Smooth muscle cell (in vitro differentiated cells): ENCODE measurements around the gene FGD4. TPM values are rescaled to one million over a fixed set of nuclear protein-coding genes. Genes with fewer than 3 reads are reported as not detected.

Source experiments
- DNase-seq: peaks from one replicate; lab custom pipeline; 2025; ENCODE audit not compliant: unreplicated experiment; lab: John Stamatoyannopoulos, UW
- H2AFZ ChIP-seq: fragments of 200-600 bp; sonication (generic); 2 replicates; pipeline ENCODE4 v1.6.0; 2016; ENCODE audit warnings: antibody characterized with exemption, low read depth, mild to moderate bottlenecking
- H3F3A ChIP-seq: fragments of 200-600 bp; sonication (generic); 2 replicates; pipeline ENCODE4 v1.6.0; 2017; ENCODE audit warnings: antibody characterized with exemption, low read depth
- H3K27ac ChIP-seq: fragments of 200-600 bp; sonication (generic); 2 replicates; pipeline ENCODE4 v1.5.1; 2016; ENCODE audit warnings: low read depth, mild to moderate bottlenecking
- H3K27me3 ChIP-seq: fragments of 200-600 bp; sonication (generic); 2 replicates; pipeline ENCODE4 v1.6.1; 2016; ENCODE audit warnings: low read depth, mild to moderate bottlenecking
- H3K36me3 ChIP-seq: fragments of 200-600 bp; sonication (generic); 2 replicates; pipeline ENCODE4 v1.5.1; 2016; ENCODE audit warnings: low read depth
- H3K4me1 ChIP-seq: fragments of 200-600 bp; sonication (generic); 2 replicates; pipeline ENCODE4 v1.5.1; 2016; ENCODE audit warnings: low read depth
- H3K4me2 ChIP-seq: fragments of 200-600 bp; sonication (generic); 2 replicates; pipeline ENCODE4 v1.6.0; 2016; ENCODE audit warnings: mild to moderate bottlenecking
- H3K4me3 ChIP-seq: fragments of 200-600 bp; sonication (generic); 2 replicates; pipeline ENCODE4 v1.5.1; 2016; ENCODE audit warnings: mild to moderate bottlenecking
- H3K79me2 ChIP-seq: fragments of 200-600 bp; sonication (generic); 2 replicates; pipeline ENCODE4 v1.6.0; 2016; ENCODE audit warnings: low read depth, mild to moderate bottlenecking
- H3K9ac ChIP-seq: fragments of 200-600 bp; sonication (generic); 2 replicates; pipeline ENCODE4 v1.6.0; 2016; ENCODE audit warnings: low read depth
- H3K9me3 ChIP-seq: fragments of 200-600 bp; sonication (generic); replicated peaks from 2 replicates; pipeline ENCODE4 v1.5.1; 2016; ENCODE audit warnings: low read depth
- H4K20me1 ChIP-seq: fragments of 200-600 bp; sonication (generic); 2 replicates; pipeline ENCODE4 v1.6.0; 2016; ENCODE audit warnings: low read depth
- WGBS: methylation state at CpG from one replicate; pipeline ENCODE4 v1.1.7; 2016; ENCODE audit warnings: low lambda C conversion rate; 5-methylcytosine and 5-hydroxymethylcytosine counted together
- polyA plus RNA-seq: library from polyadenylated mRNA; unstranded; fragments of >200 nt; fragmentation: Nextera tagmentation; extraction: Ambion mirVana; gene quantifications from 2 replicates; pipeline ENCODE4 v1.2.1, GENCODE V29; 2016
- total RNA-seq: library from RNA; depleted of rRNA; stranded (reverse); fragments of >200 nt; gene quantifications from 2 replicates; pipeline ENCODE4 v1.2.3, GENCODE V29; 2014
- TF ChIP-seq, protein P1 (sequence below): fragments of 200-600 bp; sonication (generic); IDR thresholded peaks from 2 replicates; pipeline ENCODE4 v1.5.1; 2017; ENCODE audit warnings: borderline replicate concordance, mild to moderate bottlenecking, antibody characterized with exemption; ENCODE audit not compliant: insufficient read depth, poor library complexity, severe bottlenecking

FGD4 gene
- total and polyA plus RNA-seq, 2 experiments from 2014 or later = 0.42 to 5.8 TPM

DNA sequence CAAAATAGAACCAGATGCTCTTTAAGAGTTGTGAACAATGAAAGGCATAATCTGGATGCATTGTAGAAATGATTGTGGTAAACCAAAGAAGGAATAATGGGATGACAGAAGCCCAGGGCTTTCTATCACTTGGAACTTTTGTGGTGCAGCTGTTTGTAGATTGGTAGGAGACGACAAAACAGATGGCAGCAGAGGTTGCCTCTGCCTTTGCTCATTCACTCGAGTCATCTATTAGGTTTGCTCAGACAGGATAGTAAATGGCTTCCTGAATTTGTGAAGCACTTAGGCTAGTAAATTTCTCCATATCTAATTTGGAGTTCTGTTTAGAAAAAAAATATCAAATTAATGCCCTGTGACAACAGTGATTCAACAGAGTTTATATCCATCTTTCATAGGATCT, 78.4 kb downstream of the FGD4 start:
- no peaks in the 10 kb centered on the region for H3F3A ChIP-seq
- H3K27ac ChIP-seq = no peak overlapping the region
- H3K36me3 ChIP-seq = no peaks in the 10 kb centered on the region
- no peak for DNase-seq
- H3K4me3 ChIP-seq = no peak overlapping the region
- H4K20me1 ChIP-seq = no peaks in the 10 kb centered on the region
- H3K9me3 ChIP-seq = no peaks in the 10 kb centered on the region
- no peak overlapping the region for H3K4me2 ChIP-seq
- no peak overlapping the region for H3K9ac ChIP-seq
- WGBS = 19% methylated on average over 2 of the region's 2 CpGs
- TF ChIP-seq, protein P1, sequence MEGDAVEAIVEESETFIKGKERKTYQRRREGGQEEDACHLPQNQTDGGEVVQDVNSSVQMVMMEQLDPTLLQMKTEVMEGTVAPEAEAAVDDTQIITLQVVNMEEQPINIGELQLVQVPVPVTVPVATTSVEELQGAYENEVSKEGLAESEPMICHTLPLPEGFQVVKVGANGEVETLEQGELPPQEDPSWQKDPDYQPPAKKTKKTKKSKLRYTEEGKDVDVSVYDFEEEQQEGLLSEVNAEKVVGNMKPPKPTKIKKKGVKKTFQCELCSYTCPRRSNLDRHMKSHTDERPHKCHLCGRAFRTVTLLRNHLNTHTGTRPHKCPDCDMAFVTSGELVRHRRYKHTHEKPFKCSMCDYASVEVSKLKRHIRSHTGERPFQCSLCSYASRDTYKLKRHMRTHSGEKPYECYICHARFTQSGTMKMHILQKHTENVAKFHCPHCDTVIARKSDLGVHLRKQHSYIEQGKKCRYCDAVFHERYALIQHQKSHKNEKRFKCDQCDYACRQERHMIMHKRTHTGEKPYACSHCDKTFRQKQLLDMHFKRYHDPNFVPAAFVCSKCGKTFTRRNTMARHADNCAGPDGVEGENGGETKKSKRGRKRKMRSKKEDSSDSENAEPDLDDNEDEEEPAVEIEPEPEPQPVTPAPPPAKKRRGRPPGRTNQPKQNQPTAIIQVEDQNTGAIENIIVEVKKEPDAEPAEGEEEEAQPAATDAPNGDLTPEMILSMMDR = no peak
- H3K27me3 ChIP-seq = no peaks in the 10 kb centered on the region
- no peaks in the 10 kb centered on the region for H3K79me2 ChIP-seq
- no peaks in the 10 kb centered on the region for H3K4me1 ChIP-seq
- no peak overlapping the region for H2AFZ ChIP-seq

DNA sequence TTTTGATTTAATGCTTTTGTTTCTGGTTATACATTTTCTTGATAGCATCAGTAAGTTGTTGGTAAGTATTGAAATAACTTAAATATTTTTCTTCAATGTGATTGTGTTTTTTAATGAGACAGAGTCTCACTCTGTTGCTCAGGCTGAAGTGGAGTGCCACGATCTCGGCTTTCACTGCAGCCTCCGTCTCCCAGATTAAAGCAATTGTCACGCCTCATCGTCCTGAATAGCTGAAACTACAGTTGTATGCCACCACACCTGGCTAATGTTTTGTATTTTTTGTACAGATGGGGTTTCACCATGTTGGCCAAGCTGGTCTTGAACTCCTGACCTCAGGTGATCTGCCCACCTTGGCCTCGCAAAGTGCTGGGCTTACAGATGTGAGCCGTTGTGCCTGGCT, 78.8 kb downstream of the FGD4 start:
- no peaks in the 10 kb centered on the region for H4K20me1 ChIP-seq
- H3K9me3 ChIP-seq = no peaks in the 10 kb centered on the region
- no peak overlapping the region for H3K4me3 ChIP-seq
- DNase-seq = no peak
- WGBS = 95% methylated on average over 7 of the region's 7 CpGs
- TF ChIP-seq, protein P1 = no peak
- H3K4me1 ChIP-seq = no peaks in the 10 kb centered on the region
- no peak overlapping the region for H3K4me2 ChIP-seq
- no peak overlapping the region for H3K27ac ChIP-seq
- no peaks in the 10 kb centered on the region for H3K27me3 ChIP-seq
- no peak overlapping the region for H2AFZ ChIP-seq
- no peaks in the 10 kb centered on the region for H3F3A ChIP-seq
- no peaks in the 10 kb centered on the region for H3K36me3 ChIP-seq
- no peaks in the 10 kb centered on the region for H3K79me2 ChIP-seq
- H3K9ac ChIP-seq = no peak overlapping the region

DNA sequence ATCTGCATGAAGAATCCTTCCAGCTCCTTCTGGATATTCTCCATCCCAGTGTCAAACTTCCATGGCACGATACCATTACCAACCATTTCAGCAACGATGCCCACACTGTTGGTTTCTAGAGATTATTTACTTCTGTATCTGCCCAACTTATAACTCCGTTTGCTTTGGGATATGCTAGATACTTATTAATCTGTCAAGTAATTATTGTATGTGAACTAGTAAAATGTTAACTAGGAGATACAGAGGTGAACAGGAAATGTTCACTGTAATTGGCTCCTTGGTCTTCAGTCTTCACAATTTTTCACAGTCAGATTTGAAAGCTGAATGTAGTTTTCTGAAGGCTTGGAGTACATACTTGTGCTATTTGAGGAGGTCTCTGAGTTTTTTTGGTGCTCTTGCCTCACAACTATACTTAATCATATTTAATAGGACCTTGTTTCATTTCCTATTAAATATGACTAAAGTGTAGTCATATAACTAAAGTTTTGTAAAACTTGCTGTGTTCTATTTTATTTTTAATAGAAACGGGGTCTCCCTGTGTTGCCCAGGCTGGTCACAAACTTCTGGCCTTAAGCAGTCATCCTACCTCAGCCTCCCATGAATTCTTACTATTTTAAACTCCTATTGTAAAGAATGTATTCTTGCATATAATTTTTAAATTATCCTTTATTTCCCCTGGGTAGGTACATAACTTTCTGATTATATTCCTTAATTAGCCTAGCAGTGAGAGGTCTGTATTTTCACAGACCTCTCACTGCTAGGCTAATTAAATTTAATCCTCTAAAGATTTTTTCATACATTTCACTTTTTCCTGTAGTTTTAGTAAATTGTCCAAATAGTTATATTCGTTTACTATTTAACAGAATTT, 79.7 kb downstream of the FGD4 start:
- no peak overlapping the region for H3K27ac ChIP-seq
- 95% methylated on average over 5 of the region's 5 CpGs for WGBS
- no peaks in the 10 kb centered on the region for H3K27me3 ChIP-seq
- no peak for DNase-seq
- TF ChIP-seq, protein P1 = no peak
- H3K9me3 ChIP-seq = no peaks in the 10 kb centered on the region
- H3K9ac ChIP-seq = no peak overlapping the region
- H3K36me3 ChIP-seq = no peaks in the 10 kb centered on the region
- H3K79me2 ChIP-seq = no peaks in the 10 kb centered on the region
- H3K4me3 ChIP-seq = no peak overlapping the region
- no peak overlapping the region for H3K4me2 ChIP-seq
- H2AFZ ChIP-seq = no peak overlapping the region
- H3F3A ChIP-seq = no peaks in the 10 kb centered on the region
- no peaks in the 10 kb centered on the region for H3K4me1 ChIP-seq
- no peaks in the 10 kb centered on the region for H4K20me1 ChIP-seq

DNA sequence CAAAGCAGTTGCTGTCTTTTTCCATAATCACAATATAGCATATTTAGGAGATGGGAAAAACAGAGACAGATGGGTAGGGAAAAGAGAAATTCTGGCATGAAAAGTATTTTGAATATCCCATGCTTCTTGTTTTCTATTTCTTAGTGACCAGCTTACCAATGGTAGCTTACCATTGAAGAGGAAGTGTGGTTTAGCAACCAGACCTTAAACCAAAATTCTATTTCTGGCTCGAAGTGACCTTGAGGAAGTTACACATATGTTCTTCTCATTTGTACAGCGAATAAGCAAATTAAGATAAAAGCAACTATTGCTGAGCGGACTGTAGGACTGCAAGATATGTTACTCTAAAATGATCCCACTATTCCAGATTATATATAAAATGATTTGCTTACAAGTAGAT, 82.9 kb downstream of the FGD4 start:
- Histone ChIP-seq H3F3A (no peaks in the 10 kb centered on the region), H3K36me3 (no peaks in the 10 kb centered on the region), H3K4me2 (no peak overlapping the region), H3K79me2 (no peaks in the 10 kb centered on the region), H3K27ac (no peak overlapping the region), H3K4me3 (no peak overlapping the region), H3K27me3 (no peaks in the 10 kb centered on the region), H3K9me3 (no peaks in the 10 kb centered on the region), H3K4me1 (peaks cover 5% of the 10 kb centered on the region), H3K9ac (no peak overlapping the region), H4K20me1 (no peaks in the 10 kb centered on the region), H2AFZ (no peak overlapping the region)
- TF ChIP-seq, protein P1 = no peak
- DNase-seq = no peak
- 93% methylated on average over 3 of the region's 3 CpGs for WGBS
